Stimulated activated CD4-positive, alpha-beta T cell treated with anti-CD3 and anti-CD28 coated beads, TNF-alpha, amount 100 ng/mL, for 4 hours (primary cell): ENCODE data around the gene MYZAP.

ENCODE experiments used
- DNase-seq, 3 experiments: peaks; one replicate each; pipeline ENCODE4 v3.0.0-alpha.2; 2020; ENCODE audit warnings: low read depth in 3 of 3

MYZAP gene, protein sequence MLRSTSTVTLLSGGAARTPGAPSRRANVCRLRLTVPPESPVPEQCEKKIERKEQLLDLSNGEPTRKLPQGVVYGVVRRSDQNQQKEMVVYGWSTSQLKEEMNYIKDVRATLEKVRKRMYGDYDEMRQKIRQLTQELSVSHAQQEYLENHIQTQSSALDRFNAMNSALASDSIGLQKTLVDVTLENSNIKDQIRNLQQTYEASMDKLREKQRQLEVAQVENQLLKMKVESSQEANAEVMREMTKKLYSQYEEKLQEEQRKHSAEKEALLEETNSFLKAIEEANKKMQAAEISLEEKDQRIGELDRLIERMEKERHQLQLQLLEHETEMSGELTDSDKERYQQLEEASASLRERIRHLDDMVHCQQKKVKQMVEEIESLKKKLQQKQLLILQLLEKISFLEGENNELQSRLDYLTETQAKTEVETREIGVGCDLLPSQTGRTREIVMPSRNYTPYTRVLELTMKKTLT

GRCh38 chr15:57591822-57592367 is at the start of gene MYZAP:
Gene MYZAP (plus strand): TSS chr15:57591904. CDS start chr15:57592035, 131 bp downstream.
- peak; percentile 8 to 30 (median 20) for DNase-seq

DNA sequence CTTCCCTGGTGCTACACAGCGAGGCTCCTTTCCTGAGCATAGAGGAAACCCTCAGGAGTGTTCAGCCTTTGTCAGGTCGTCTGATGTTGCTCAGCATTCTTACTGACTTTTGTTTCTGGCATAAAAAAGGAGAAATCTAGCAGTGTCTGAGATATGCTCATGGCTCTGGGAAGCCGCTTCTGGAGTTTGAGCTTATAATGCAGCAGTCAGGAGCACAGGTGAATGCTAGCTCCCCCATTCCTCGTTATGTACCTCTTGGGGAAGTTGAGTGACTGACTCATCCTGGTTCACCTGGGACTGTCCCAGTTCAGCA is 49.2 kb upstream of the MYZAP start:
- DNase-seq = no peak

DNA sequence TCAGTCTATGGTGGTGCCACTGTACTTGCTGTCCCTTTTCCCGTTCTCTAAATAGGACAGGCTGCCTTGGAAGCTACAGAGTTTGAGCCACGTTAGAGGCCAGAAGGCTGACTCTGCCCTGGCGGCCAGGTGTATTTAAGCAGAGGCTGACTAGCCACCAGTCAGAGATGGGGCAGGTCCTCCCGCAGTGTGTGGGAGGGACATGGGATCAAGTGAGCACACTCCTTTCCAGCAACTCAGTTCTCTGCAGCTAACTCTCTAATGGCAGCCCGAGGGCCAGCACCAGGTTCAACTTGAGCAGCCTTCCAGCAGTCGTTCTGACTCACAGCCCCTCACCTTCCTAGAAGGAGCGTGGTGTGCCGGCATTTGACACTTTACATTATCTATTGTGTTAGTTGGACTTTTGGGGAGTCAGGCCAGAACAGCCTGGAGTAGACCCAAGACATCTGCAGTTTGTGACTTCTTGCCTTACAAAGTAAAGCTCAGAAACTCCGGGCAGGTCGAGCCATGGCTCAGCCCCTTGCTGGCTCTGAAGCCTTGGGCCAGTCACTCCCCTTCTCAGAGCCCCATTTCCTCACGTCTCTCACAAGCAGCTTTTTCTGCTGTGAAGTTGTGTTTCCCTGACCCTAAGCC is 46.7 kb upstream of the MYZAP start:
- no peak for DNase-seq

DNA sequence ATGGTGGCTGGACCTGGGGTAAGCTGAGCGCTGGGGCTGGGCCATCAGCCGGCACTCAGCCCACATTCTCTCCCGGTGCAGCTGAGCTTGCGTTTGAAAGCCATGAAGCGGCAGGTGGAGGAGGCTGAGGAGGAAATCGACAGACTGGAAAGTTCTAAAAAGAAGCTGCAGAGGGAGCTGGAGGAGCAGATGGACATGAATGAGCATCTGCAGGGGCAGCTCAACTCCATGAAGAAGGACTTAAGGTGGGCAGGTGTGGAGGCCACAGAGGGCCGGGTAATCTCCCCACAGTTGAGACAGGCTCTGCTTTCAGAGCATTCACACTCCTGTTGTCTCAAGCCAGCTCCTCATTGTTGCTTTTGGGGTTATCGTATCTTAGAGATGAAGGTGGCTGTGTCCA is 45.7 kb upstream of the MYZAP start:
- no peak for DNase-seq

DNA sequence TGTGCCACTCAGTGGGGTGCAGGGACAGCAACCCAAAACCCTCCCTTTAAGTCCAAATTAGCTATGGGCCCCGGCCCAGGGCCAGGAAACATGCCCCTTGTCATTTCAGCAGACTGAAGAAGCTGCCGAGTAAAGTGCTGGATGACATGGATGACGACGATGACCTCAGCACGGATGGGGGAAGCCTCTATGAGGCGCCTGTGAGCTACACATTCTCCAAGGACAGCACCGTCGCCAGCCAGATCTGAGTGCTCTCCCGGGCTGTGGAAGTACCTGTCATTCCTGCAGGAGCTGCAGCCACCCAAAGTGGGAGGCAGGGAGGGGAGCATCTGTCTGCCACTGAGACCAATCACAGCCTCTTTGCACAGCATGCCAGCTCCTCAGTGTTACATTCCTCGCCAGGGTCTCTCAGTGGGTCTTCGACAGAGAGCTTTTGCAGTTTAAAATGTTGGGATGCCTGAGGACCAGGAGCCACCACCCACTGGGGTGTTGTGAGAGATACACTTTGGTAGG is 44.4 kb upstream of the MYZAP start:
- no peak for DNase-seq

GRCh38 chr15:57548351-57548750 is 43.4 kb upstream of the MYZAP start:
- DNase-seq = no peak

DNA sequence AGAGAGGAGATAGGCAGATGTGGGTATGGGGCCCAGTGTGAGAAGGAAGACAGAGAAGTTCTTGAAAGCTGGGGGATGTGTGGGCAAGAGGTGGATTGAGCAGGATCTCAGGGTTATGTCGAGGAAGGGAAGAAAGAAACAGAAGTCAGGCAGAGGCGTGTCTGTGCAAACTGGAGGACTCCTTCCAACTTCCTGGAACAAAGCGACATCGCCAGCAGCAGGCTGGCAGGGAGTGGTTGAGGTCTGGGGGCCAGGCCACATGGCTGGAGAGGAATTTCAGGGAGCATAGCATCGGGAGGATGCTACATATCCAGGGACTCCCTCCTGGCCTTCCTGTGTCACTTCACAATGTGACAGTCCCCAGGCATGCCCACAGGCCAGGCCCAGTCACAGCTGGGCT is 42.9 kb upstream of the MYZAP start:
- DNase-seq = no peak

DNA sequence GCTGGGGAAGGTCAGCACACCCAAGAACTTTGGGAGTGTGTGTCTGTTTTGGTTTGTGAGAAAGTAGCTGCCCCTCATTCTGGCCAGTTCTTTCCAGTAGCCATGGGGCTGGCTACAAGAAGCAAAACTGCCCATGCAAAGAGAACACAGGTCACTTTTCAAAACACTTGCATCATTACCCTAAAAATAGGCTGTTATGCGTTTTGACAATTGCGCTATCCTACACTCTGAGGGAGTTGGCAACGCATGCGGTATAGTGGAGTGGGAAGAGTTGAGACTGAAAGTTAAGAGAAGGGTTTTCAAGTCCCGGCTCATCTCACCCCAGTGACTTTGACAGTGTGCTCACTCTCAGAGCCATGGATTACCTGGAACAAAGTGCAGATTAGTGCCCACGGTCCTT is 41.8 kb upstream of the MYZAP start:
- DNase-seq = no peak

GRCh38 chr15:57550640-57551039 is 41.1 kb upstream of the MYZAP start:
- no peak for DNase-seq

GRCh38 chr15:57551715-57552677 is 39.7 kb upstream of the MYZAP start:
- DNase-seq = no peak

DNA sequence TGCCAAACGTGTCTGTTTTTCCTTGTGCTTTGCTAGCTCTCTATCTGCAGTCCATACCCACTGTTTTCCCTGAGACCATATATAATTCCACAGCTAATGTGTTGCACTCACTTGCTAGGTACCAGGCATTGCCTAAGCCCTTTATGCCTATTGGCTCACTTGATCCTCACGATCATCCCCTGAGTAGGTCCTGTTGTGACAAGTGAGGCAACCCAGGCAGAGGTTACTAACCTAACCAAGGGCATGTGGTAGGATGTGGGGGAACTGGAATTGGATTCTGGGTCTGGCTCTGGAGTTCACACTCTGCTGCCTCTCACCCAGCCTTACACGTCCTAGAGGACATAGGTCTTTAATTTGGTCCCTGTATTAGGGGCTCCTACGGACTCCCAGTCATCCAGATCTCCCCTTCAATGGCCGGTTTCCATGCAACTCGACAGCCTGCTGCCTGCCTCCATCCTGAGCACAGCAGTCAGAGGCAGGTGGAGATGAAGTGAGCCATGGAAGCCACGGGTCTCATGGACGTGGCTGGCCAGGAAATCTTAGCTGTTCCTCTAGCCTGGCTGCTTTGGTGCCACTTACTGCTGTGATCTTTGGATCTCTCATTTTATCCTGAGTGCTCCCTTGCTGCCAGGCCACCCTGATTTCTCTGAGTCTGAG is 38.9 kb upstream of the MYZAP start:
- no peak for DNase-seq

- DNase-seq = no peak
These were observed 38.2 kb upstream of the MYZAP start for GRCh38 chr15:57553526-57553925.

- no peak for DNase-seq
These were observed 37.5 kb upstream of the MYZAP start for GRCh38 chr15:57554063-57554811.

DNA sequence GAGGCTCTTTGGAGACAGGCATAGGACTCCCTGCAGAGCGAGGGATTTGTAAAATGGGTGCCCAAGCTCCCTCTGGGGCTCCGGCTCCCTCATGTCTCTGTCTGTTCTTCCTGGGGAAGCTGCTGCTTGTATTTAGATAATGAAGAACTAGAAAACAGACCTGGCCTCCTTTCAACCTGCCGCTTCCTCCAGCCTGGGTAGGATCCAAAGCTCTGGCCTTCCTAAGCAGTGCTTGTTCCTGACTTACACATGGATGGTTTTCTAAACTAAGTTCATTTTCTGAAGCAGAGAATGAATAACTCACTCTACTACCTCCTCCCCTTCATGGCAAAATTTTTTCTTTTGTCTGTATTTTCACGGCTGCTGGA is 36.9 kb upstream of the MYZAP start:
- no peak for DNase-seq

- no peak for DNase-seq
These were observed 36.4 kb upstream of the MYZAP start for GRCh38 chr15:57555270-57555669.

GRCh38 chr15:57556040-57556439 is 35.7 kb upstream of the MYZAP start:
- DNase-seq = no peak

- no peak for DNase-seq
These were observed 34.4 kb upstream of the MYZAP start for GRCh38 chr15:57557267-57557666.

- no peak for DNase-seq
These were observed 33.9 kb upstream of the MYZAP start for GRCh38 chr15:57557810-57558209.

- DNase-seq = peak; percentile 46 to 61 (median 53)
These were observed 31.8 kb upstream of the MYZAP start for GRCh38 chr15:57559875-57560274.

DNA sequence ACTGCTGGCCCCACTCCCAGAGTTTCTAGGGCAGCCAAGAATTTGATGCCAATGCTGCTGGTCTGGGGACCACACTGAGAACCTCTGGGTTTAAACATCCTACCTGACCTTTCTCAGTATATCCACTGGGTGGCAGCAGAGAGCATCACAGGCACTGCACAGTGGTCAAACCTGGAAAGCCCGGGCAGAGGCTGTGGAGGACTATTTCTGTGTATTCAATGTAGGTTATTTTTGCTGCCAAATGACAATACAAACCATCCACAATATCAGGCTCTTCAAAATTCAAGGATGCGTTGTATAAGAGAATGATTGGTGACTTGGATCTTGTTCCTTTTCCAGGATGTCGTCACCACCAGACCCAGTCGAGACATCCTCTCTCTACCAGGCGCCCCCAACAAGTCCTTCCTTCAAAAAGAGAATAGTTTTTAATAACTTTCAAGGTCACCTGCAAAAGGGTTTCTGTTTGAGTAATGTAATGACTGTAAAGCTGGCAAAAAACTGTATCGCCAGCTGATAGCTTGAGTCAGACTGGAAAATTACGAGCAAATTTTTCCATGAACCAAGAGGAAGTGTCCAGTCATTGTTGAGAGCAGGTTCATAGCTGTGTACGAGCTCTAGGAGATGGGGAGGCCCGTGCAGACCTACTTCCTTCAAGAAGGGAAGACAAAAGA is 30.5 kb upstream of the MYZAP start:
- DNase-seq = peak in 2 of 3 experiments; percentile 27 to 41
